Spleen (tissue), 7 donors: ENCODE measurements around the gene S100A16.

Source experiments
- CTCF ChIP-seq, 11 experiments: fragments of 200-600 bp in 7 of 11; fragments of 450-650 bp in 4 of 11; sonication (generic) in 4 of 11; IDR thresholded peaks in 8 of 11; conservative IDR thresholded peaks in 3 of 11; 1 replicate in 7 of 11; 2 replicates in 4 of 11; pipeline versions ENCODE4 v1.4.0 to v1.8.0; 2016 to 2021; ENCODE audit warnings: antibody characterized with exemption in 11 of 11, inconsistent platforms in 4 of 11, mild to moderate bottlenecking in 1 of 11
- POLR2A ChIP-seq, 3 donors: fragments of 450-650 bp; IDR thresholded peaks; one replicate each; pipeline ENCODE4 v1.5.1; 2017; ENCODE audit warnings: antibody characterized with exemption in 3 of 3, mild to moderate bottlenecking in 1 of 3
- POLR2AphosphoS5 ChIP-seq, 3 donors: sonication (generic); formaldehyde crosslinking; IDR thresholded peaks; one replicate each; pipeline ENCODE4 v1.5.1; 2017; ENCODE audit warnings: antibody characterized with exemption in 3 of 3
- donor health status: DM: no; HTN: no; CAD: no; lungs with moderate emphysema.
- donor health status: DM: no; HTN: no; CAD: no.
- donor health status: DM: no; HTN: no; CAD: no.

GRCh38 chr1:153649137-153649862 is 36.4 kb upstream of the S100A16 start:
- TF ChIP-seq POLR2A (IDR thresholded peaks at IDR 0.05): no peak
- TF ChIP-seq CTCF (IDR thresholded peaks at IDR 0.05 in 8 of 11, conservative IDR thresholded peaks at IDR 0.05 in 3 of 11): no peak
- peak in 1 of 3 donors; percentile 24 for TF ChIP-seq POLR2AphosphoS5 (IDR thresholded peaks at IDR 0.05)
